B cell (primary cell): ENCODE results near the gene NFASC. TPM values are rescaled to one million over a fixed set of nuclear protein-coding genes. Genes with fewer than 3 reads are reported as not detected.

Experiments
- ATAC-seq: fragments of 200-7000 bp; cut with Tn5 transposase; one replicate; pipeline ENCODE4 v1.10.0; 2021; ENCODE audit warnings: low read depth, mild to moderate bottlenecking, moderate number of reproducible peaks, moderate library complexity
- CTCF ChIA-PET: fragments of 350-600 bp; sonication (Branson Sonifier 250); formaldehyde crosslinking; loops from one replicate; lab custom pipeline; 2021; ENCODE audit warnings: antibody characterized with exemption, inconsistent platforms; lab: Charles Lee
- POLR2A ChIA-PET: fragments of 350-600 bp; sonication (Branson Sonifier 250); formaldehyde crosslinking; loops from one replicate; lab custom pipeline; 2021; ENCODE audit warnings: antibody characterized with exemption; lab: Charles Lee
- DNase-seq: peaks from one replicate; pipeline ENCODE4 v3.0.0; 2013
- H2AFZ ChIP-seq: 2 replicates; pipeline ENCODE4 v1.6.1; 2012; ENCODE audit warnings: mild to moderate bottlenecking, low read depth, low read length; ENCODE audit not compliant: insufficient read depth, poor library complexity, severe bottlenecking
- H3K27ac ChIP-seq, 2 donors: 1 replicate in 1 of 2; 2 replicates in 1 of 2; pipeline ENCODE4 v1.5.1; 2012 to 2013; ENCODE audit warnings: low read length in 2 of 2, mild to moderate bottlenecking in 2 of 2, moderate library complexity in 1 of 2
- H3K27me3 ChIP-seq, 4 experiments: fragments of 200-600 bp in 1 of 4; sonication (generic) in 1 of 4; replicated peaks in 1 of 4; 1 replicate in 2 of 4; 2 replicates in 2 of 4; pipeline versions ENCODE4 v1.6.1 to v1.7.0; 2013 to 2016; ENCODE audit warnings: low read length in 3 of 4, mild to moderate bottlenecking in 2 of 4, mixed read lengths in 1 of 4, moderate library complexity in 1 of 4; ENCODE audit not compliant: insufficient read depth in 4 of 4, control insufficient read depth in 3 of 4; ENCODE audit errors: control extremely low read depth in 1 of 4
- H3K36me3 ChIP-seq, 2 experiments: replicated peaks in 1 of 2; 1 replicate in 1 of 2; 2 replicates in 1 of 2; pipeline versions ENCODE4 v1.6.1 to v1.7.1; 2013; ENCODE audit warnings: low read length in 1 of 2; ENCODE audit not compliant: insufficient read depth in 2 of 2, control insufficient read depth in 1 of 2; ENCODE audit errors: control extremely low read depth in 1 of 2, extremely low read depth in 1 of 2
- H3K4me1 ChIP-seq, 2 donors: fragments of 200-600 bp in 1 of 2; sonication (generic) in 1 of 2; 1 replicate in 1 of 2; 2 replicates in 1 of 2; pipeline versions ENCODE4 v1.5.1 to v1.6.1; 2013 to 2017; ENCODE audit warnings: low read length in 2 of 2; ENCODE audit not compliant: control insufficient read depth in 2 of 2, insufficient read depth in 2 of 2
- H3K4me2 ChIP-seq: replicated peaks from 2 replicates; pipeline ENCODE3; 2012; ENCODE audit warnings: mild to moderate bottlenecking, low read depth, low read length; ENCODE audit not compliant: poor library complexity, severe bottlenecking
- H3K4me3 ChIP-seq, 5 experiments: fragments of 200-600 bp in 1 of 5; sonication (generic) in 1 of 5; 1 replicate in 3 of 5; 2 replicates in 2 of 5; pipeline versions ENCODE4 v1.5.1 to v1.7.0; 2011 to 2016; ENCODE audit warnings: low read length in 4 of 5, mild to moderate bottlenecking in 4 of 5, low read depth in 2 of 5, control low read depth in 1 of 5, moderate library complexity in 1 of 5; ENCODE audit not compliant: insufficient read depth in 1 of 5; ENCODE audit errors: control extremely low read depth in 1 of 5, extremely low read depth in 1 of 5
- H3K79me2 ChIP-seq: fragments of 200-600 bp; sonication (generic); one replicate; pipeline ENCODE4 v1.6.0; 2016; ENCODE audit warnings: low read length; ENCODE audit not compliant: control insufficient read depth, insufficient read depth
- H3K9ac ChIP-seq: fragments of 200-600 bp; sonication (generic); 2 replicates; pipeline ENCODE4 v1.6.1; 2017; ENCODE audit warnings: mild to moderate bottlenecking, low read length, moderate library complexity
- H3K9me3 ChIP-seq, 3 donors: one replicate each; pipeline versions ENCODE4 v1.6.1 to v1.7.1; 2013; ENCODE audit warnings: low read length in 2 of 3; ENCODE audit not compliant: control insufficient read depth in 2 of 3, insufficient read depth in 1 of 3; ENCODE audit errors: control extremely low read depth in 1 of 3
- H4K20me1 ChIP-seq: 2 replicates; pipeline ENCODE4 v1.6.0; 2012; ENCODE audit warnings: mild to moderate bottlenecking, low read length; ENCODE audit not compliant: insufficient read depth, control insufficient read depth, poor library complexity, severe bottlenecking
- H3K27ac Mint-ChIP-seq: one replicate; pipeline ENCODE4 v1.8.0; 2021; ENCODE audit warnings: mixed read lengths
- H3K27me3 Mint-ChIP-seq: one replicate; pipeline ENCODE4 v1.8.0; 2021; ENCODE audit warnings: mixed read lengths
- H3K4me1 Mint-ChIP-seq: one replicate; pipeline ENCODE4 v1.8.0; 2021; ENCODE audit warnings: mixed read lengths
- H3K4me3 Mint-ChIP-seq: one replicate; pipeline ENCODE4 v1.8.0; 2021; ENCODE audit warnings: mixed read lengths
- H3K9me3 Mint-ChIP-seq: one replicate; pipeline ENCODE4 v1.8.0; 2022; ENCODE audit warnings: mixed read lengths; ENCODE audit not compliant: insufficient read depth
- CTCF ChIP-seq: fragments of 200-600 bp; IDR thresholded peaks from one replicate; pipeline ENCODE4 v1.8.0; 2022; ENCODE audit warnings: antibody characterized with exemption, mild to moderate bottlenecking
- EZH2 ChIP-seq: IDR thresholded peaks from 2 replicates; pipeline ENCODE4 v1.6.1; 2012; ENCODE audit warnings: borderline replicate concordance, low read depth, mild to moderate bottlenecking, moderate library complexity, low read length; ENCODE audit not compliant: insufficient read depth, poor library complexity, severe bottlenecking
- WGBS: methylation state at CpG from one replicate; pipeline ENCODE4 v1.1.5; 2013; ENCODE audit warnings: missing lambda C conversion rate; ENCODE audit not compliant: insufficient coverage; 5-methylcytosine and 5-hydroxymethylcytosine counted together
- intact Hi-C: fragments of 100-400 bp; cut with micrococcal nuclease; formaldehyde crosslinking; loops from one replicate; pipeline ENCODE4 v1.10.0; 2022
- polyA plus RNA-seq: library from polyadenylated mRNA; depleted of rRNA; stranded (reverse); fragments of >200 nt; gene quantifications from 2 replicates; pipeline ENCODE4 v1.2.3, GENCODE V29; 2012
- total RNA-seq, 2 donors: library from RNA; stranded (reverse); fragments of 120-200 nt in 1 of 2; gene quantifications; 1 replicate in 1 of 2; 2 replicates in 1 of 2; pipeline versions ENCODE4 v1.2.3 to v1.2.4, GENCODE V29; 2013 to 2022

The NFASC gene
- total and polyA plus RNA-seq, 2 donors (not counting 1 experiment from before 2014, with no cell fraction given) = 0.06 to 0.39 TPM

- intact Hi-C loops = no loop called here
- DNase-seq (no peak), ATAC-seq (no peak)
- no peaks in the 10 kb centered on the region for H3K79me2 ChIP-seq
- H3K4me1 ChIP-seq = no peaks in the 10 kb centered on the region
- H4K20me1 ChIP-seq = no peaks in the 10 kb centered on the region
- TF ChIP-seq CTCF = no peak
- TF ChIP-seq EZH2 = no peak
- peaks cover 0 to 18% (median 2%) of the 10 kb centered on the region in 4 experiments for H3K27me3 ChIP-seq
- CTCF ChIA-PET = interaction anchor here (0.6 kb wide), 1 partner anchor 319 kb away, joined by 3 read pairs; no protein-coding TSS in a partner anchor
- H3K4me2 ChIP-seq = no peak overlapping the region
- POLR2A ChIA-PET = no interaction called here
- Mint-ChIP-seq H3K27ac (no peak overlapping the region), H3K4me3 (no peak overlapping the region), H3K4me1 (no peaks in the 10 kb centered on the region), H3K9me3 (no peaks in the 10 kb centered on the region), H3K27me3 (peaks cover 7% of the 10 kb centered on the region)
- no peak overlapping the region for H3K4me3 ChIP-seq
- H3K27ac ChIP-seq = no peak overlapping the region
- no peak overlapping the region for H2AFZ ChIP-seq
- H3K9ac ChIP-seq = no peak overlapping the region
- 89% methylated on average over 9 of the region's 11 CpGs for WGBS
- no peaks in the 10 kb centered on the region for H3K9me3 ChIP-seq
- no peaks in the 10 kb centered on the region for H3K36me3 ChIP-seq
Measured at GRCh38 chr1:204937901-204938300, 67.2 kb downstream of the NFASC start.

- Histone ChIP-seq H3K4me3 (no peak overlapping the region), H3K36me3 (no peaks in the 10 kb centered on the region), H3K4me1 (peaks cover 0 to under 1% of the 10 kb centered on the region in 2 donors), H3K9me3 (no peaks in the 10 kb centered on the region), H3K9ac (no peak overlapping the region), H3K79me2 (no peaks in the 10 kb centered on the region), H3K27ac (no peak overlapping the region), H3K27me3 (peaks cover 0 to 18% (median 0%) of the 10 kb centered on the region in 4 experiments), H4K20me1 (no peaks in the 10 kb centered on the region), H3K4me2 (no peak overlapping the region), H2AFZ (no peak overlapping the region)
- intact Hi-C loops = loop anchor here (2.0 kb wide), 1 partner anchor 114 kb away; no protein-coding TSS in a partner anchor
- H3K27me3 Mint-ChIP-seq = peaks cover 7% of the 10 kb centered on the region
- H3K4me1 Mint-ChIP-seq = no peaks in the 10 kb centered on the region
- H3K9me3 Mint-ChIP-seq = no peaks in the 10 kb centered on the region
- no peak for DNase-seq
- TF ChIP-seq CTCF (no peak), EZH2 (no peak)
- H3K4me3 Mint-ChIP-seq = no peak overlapping the region
- CTCF ChIA-PET = interaction anchor here (1.3 kb wide), 1 partner anchor 149 kb away, joined by 3 read pairs; no protein-coding TSS in a partner anchor
- no CpG with 5 or more reads among the region's 2 CpGs for WGBS
- ATAC-seq = no peak
- no peak overlapping the region for H3K27ac Mint-ChIP-seq
- POLR2A ChIA-PET = no interaction called here
Measured at GRCh38 chr1:204940591-204940990, 69.9 kb downstream of the NFASC start.
